ENCODE data around the gene TCF20.

- no peak for TF ChIP-seq POLR2A (IDR thresholded peaks at IDR 0.05)
- TF ChIP-seq, protein P1, sequence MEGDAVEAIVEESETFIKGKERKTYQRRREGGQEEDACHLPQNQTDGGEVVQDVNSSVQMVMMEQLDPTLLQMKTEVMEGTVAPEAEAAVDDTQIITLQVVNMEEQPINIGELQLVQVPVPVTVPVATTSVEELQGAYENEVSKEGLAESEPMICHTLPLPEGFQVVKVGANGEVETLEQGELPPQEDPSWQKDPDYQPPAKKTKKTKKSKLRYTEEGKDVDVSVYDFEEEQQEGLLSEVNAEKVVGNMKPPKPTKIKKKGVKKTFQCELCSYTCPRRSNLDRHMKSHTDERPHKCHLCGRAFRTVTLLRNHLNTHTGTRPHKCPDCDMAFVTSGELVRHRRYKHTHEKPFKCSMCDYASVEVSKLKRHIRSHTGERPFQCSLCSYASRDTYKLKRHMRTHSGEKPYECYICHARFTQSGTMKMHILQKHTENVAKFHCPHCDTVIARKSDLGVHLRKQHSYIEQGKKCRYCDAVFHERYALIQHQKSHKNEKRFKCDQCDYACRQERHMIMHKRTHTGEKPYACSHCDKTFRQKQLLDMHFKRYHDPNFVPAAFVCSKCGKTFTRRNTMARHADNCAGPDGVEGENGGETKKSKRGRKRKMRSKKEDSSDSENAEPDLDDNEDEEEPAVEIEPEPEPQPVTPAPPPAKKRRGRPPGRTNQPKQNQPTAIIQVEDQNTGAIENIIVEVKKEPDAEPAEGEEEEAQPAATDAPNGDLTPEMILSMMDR (IDR thresholded peaks at IDR 0.05), result no peak
Observed at GRCh38 chr22:42282252-42282942, 11.9 kb upstream of the TCF20 start.
